Stimulated activated naive CD4-positive, alpha-beta T cell treated with Interleukin-2 at 50 U/mL for 16 hours (primary cell): ENCODE data around the gene INSIG1.

Experiments used
- DNase-seq: peaks from one replicate; lab custom pipeline; 2025; lab: John Stamatoyannopoulos, UW

INSIG1 gene

GRCh38 chr7:155303039-155303593 is 5.4 kb downstream of the INSIG1 start:
- no peak for DNase-seq

DNA sequence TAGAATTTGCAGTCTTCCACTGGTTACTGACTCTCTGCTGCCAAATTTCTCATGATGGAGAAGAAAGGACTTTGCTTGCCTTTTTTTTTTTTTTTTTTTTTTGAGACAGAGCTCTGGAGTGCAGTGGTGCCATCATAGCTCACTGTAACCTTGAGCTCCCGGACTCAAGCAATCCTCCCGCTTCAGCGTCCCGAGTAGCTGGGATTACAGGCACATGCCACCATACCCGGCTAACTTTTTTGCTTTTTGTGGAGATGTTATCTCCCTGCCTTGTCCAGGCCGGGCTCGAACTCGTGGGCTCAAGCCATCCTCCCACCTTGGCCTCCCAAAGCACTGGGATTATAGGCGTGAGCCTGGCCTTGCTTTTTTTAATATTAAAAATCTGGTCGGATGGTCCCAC is 6.2 kb downstream of the INSIG1 start:
- no peak for DNase-seq

- no peak for DNase-seq
Observed at GRCh38 chr7:155305231-155305904, 7.7 kb downstream of the INSIG1 start.

- no peak for DNase-seq
Observed at GRCh38 chr7:155306673-155307470, 9.2 kb downstream of the INSIG1 start.

DNA sequence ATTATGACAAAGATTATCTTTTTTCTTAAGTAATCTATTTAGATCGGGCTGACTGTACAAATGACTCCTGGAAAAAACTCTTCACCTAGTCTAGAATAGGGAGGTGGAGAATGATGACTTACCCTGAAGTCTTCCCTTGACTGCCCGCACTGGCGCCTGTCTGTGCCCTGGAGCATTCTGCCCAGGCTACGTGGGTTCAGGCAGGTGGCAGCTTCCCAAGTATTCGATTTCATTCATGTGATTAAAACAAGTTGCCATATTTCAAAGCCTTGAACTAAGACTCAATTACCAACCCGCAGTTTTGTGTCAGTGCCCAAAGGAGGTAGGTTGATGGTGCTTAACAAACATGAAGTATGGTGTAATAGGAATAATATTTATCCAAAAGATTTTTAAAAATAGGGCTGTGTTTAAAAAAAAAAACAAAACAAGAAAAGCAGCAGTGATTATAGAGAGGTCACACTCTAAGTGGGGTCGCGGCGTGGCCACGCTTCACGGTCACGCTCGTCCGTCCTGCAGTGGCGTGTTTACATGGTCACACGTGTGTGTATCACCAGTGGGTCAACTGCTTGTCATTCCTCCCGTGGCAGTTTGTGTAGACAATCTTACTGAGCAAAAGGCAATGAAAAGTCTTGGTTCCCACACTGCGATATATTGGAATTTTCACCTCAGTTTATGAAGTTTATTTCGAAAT is 10.8 kb downstream of the INSIG1 start:
- DNase-seq = no peak

DNA sequence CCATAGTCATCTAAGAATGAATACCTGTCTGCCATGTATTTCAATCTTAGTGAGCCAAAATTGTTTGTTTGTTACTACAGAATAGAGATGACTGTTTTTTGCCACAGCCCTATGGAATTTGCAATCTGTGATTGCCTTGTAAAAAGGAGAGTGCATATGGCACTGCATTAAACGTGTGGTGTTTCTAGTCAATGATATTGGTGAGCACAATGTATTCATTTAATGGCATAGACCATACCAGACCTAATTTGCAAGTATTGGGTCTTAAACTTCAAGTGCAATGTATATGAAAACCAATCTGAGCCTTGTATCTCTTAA is 11.3 kb downstream of the INSIG1 start:
- DNase-seq = no peak

DNA sequence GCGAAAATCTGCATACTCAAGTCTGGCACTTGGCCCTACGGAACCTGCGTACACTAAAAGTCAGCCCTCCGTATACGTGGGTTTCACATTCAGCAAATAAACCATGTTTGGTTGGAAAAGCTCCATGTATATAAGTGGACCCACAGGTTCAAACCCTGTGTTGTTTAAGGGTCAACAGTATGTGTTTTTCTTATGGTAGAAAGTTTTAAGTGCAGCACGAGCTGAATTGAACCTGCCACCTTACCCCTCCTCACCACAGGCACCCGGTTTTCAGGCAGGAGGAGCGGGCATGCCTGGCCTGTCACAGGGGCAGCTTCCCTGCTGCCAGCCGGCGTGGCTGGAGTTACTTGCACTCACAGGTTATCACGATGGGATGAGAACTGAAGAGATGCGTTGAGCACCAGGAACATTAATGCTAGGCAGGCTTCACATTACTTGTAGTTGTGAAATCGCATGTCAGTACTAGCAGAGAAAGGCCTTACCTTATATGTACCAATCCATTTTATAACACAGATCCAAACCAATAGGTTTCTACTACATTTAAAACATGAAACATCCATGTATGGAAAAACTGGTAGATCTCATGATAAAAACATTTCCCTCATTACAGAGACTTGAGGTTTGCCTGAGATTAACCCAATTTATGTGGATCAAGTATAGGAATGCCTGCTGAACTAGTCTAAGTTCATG is 12.9 kb downstream of the INSIG1 start:
- DNase-seq = no peak

GRCh38 chr7:155311826-155312537 is 14.3 kb downstream of the INSIG1 start:
- DNase-seq = no peak

DNA sequence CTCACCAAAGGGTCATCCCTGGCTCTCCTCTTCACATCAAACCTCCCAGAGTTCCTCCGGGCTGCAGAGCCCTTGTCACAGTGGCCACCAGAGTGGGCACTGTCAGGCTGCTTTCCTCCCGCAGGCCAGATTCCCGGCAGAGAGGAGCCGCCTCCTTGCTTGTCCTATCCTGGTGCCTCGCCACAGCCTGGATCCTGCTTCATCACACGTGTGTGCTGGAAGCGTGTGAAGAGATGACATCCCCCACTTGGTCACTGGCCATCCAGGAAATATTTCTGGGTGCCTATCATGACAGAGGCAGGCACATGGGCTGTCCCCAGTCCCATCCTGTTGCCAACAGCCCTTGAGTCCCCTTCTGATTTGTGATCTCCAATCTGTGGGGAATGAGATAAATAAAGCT is 15.0 kb downstream of the INSIG1 start:
- DNase-seq = no peak

- no peak for DNase-seq
Observed at GRCh38 chr7:155313096-155313495, 15.4 kb downstream of the INSIG1 start.

GRCh38 chr7:155315977-155316376 is 18.3 kb downstream of the INSIG1 start:
- no peak for DNase-seq

DNA sequence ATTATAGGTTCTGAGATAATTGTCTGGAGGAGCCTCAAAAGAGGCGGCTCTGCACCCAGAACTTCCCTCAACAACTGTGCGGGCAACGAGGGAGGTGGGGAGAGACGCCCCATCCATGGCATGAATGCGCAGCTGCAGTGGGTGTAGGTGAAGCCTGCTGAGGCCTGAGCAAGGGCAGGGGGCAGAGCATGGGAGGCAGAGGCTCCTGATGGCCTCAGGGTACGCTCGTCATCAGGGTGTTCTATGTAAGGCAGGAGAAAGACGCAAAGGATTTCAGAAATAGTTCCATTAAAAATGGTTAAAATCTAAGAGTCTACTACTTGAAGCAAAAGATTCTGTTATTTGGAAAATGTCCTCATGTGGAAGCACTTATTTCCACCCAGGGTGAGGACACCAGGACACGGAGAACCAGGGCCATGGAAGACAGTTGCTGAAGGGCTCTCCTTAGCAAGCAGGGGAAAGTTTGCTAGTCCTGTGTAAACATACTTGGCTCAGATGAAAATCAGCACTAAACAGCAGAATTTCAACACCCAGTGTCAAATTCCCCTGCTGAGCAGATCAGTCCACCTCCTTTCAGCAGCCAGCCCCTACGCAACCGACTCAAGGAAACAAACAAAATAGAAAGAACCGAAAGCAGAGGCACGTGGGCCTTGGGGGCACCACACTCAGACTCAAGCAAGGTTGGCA is 18.9 kb downstream of the INSIG1 start:
- no peak for DNase-seq

- no peak for DNase-seq
Observed at GRCh38 chr7:155317114-155317434, 19.4 kb downstream of the INSIG1 start.

DNA sequence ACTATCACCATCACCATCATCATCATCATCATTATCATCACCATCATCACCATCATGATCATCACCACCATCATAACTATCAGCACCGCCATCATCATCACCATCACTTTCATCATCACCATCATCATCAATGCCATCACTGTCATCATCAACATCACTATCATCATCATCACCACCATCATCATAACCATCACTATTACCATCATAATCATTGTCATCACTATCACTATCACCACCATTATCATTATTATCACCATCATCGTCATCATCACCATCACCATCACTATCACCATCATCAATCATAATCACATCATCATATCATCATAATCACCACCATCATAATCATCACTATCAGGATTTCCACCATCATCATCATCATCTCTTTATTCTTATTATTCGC is 20.6 kb downstream of the INSIG1 start:
- DNase-seq = no peak

- DNase-seq = no peak
Observed at GRCh38 chr7:155322530-155322929, 24.9 kb downstream of the INSIG1 start.

GRCh38 chr7:155323001-155323638 is 25.4 kb downstream of the INSIG1 start:
- DNase-seq = no peak

- no peak for DNase-seq
Observed at GRCh38 chr7:155324012-155324917, 26.6 kb downstream of the INSIG1 start.

DNA sequence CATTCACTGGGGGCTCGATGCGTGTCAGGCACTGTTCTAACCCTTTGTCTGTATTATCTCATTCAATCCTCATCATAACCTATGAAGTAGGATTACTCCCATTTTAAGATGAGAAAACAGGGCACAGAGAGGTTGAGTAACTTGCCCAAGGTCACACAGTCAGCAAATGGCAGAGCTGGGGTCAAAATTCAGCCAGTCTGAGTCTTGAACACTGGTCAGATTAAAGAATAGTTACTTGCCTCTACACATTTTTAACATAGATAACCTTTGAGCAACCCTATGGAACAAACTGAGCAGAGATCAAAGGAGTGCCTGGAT is 27.2 kb downstream of the INSIG1 start:
- DNase-seq = no peak

- DNase-seq = no peak
Observed at GRCh38 chr7:155326385-155326784, 28.7 kb downstream of the INSIG1 start.
